ENCODE data around the gene CPED1.
"Not testable (repeated sequence)": the region's sequence is repeated elsewhere in the genome, so short reads cannot be mapped to it uniquely, and the experiment has no call there.

Gene CPED1

DNA sequence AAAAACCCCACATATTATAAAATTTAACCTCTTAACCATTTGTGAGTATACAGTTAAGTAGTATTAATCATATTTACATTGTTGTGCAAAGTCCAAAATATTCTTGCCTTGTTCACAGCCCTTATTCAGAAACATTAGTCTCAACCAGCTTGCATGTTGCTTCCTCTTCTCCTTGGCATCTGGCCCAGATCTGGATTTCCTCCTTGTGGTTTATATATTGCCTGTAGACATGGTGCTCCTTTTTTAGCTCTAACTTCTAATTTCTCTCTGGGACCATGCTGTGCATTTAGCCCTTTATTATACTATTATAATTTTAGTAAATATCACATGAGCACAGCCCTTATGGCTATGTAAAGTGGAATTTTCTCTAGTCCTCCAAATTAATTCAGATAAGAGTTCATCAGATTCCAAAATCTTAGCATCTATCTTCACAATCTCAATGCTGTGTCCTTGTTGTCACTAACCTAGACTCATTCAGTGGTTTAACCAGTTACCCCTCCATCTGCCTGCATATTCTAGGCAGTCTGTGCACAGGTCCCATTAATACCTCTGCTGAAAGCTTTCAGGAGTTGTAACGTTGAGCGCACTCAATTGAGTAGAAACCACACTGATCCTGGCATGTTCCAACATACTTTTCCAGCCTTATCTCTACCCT lies 7.9 kb downstream of the CPED1 start:
- DNase-seq (ENCODE audit: low read depth in 2 of 2), result no peak

DNA sequence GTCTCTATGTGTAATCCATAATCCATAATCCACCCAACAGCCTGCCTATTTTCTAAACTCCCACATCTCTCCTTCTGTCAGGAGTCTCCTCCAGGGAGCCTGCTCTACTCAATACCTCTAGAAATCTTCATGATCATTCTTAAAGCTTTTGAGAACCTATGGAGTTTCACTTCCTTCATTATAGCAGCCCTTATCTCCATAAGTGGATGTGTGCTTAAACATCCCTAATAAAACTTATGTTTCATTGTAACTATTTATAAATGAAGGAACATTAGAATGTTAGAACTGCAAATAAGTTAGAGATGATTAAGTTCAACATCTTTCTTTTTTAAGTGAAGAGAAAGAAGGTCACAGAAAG lies 8.5 kb downstream of the CPED1 start:
- DNase-seq (ENCODE audit: low read depth in 2 of 2), result no peak

DNA sequence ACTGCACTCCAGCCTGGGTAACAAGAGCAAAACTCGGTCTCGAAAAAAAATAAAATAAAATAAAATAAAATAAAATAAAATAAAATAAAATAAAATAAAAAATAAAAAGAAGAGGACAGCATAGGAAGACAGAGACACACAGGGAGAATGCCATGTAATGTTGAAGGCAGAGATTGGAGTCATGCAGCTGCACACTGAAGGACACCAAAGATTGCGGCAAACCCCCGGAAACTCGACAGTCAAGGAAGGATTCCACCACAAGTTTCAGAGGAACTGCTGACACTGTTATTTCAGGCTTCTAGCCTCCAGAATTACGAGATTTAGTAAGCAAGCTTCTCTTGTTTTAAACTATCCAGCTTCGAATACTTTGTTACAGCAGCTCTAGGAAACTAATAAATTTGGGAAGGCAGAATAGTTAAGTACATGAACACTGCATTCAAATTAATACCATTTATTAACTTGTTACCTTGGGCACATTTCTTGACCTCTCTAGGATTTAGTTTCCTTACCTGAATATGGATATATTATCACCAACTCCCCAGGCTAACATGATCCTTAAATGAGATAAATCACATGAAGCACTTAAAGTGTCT lies 9.5 kb downstream of the CPED1 start:
- DNase-seq (ENCODE audit: low read depth in 2 of 2), result no peak

DNA sequence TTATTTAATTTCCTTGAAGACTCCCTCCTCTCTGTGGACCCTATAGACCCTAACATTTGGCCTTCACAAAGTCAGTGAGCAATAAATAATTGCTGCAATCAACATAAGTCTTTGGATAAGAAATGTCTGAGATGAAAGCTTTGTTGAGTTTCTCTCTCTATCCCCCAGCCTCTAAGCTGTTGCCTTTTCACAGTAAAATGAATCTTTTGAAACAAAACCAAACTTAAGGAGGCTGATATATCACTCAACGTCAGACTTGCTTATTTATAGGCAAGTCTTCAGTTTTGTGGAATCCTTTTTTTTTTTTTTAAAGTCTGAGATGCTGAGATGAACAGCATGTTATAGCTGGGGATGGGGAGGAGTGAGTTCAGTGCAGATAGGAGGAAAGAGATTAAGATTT lies 10.0 kb downstream of the CPED1 start:
- no peak for DNase-seq (ENCODE audit: low read depth in 2 of 2)

DNA sequence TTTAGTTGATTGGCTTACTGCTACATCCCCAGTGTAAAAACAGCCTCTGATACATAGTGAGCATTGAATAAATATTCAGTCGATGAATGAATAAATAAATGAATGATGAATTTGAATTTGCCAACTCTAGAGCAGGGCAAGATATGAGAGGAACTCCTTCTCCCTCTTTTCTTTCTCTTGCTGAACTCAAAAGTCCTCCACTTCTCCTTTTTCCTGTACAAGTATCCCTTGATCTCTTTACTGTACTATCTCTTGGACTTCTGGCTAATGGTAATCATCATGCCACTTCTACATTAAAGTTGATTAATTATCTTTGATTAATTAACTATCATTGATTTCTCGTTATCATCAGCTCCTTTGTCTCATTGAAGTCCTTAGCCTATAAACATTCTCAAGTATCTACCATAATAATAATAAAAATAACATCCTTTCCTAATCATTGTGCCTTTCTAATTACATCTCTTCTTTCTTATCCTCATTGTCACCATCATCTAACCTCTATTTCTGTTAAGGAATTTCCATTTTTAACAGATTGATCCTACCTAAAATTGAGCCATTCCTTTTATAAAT lies 10.6 kb downstream of the CPED1 start:
- DNase-seq (ENCODE audit: low read depth in 2 of 2), result no peak

DNA sequence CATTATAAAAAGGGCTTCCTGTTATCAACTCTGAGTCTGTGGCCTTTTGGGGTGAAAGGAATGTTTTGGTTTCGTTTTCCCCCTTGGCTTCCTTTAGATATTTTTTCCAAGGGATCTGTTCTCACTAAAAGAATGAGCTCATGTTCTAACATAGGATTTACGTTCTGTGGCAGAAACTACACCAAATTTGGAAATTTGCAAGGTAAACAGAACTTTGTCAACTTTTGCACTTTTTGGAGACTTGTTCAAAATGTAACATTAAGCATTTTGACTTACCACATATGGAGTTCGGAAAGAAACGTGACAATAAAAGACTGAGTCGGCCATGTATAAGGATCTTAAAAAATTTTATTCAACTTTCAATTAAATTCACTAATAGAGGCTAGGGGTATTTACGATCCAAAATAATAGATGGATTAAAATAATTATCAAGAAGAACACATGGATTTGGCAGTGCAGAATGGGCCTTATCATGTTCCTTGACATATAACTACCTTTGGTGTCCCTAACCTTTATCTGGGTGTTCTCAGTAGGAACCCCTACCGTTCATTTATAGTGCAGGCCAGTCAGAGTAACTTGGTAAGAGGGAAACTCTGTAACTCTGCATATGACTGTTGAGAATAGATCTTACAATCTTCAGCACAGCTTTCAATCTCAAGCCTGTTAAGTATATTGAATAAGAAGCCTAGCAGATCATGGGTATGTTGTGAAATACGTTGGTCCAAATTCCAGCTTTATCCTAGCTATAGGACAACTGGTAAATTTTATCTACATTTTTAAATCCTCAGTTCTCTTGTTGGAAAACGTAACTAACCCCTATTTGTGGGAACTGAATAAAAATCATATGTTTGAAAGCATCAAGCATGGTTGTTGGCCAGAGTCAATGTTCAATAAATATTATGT lies 11.8 kb downstream of the CPED1 start:
- no peak for DNase-seq (ENCODE audit: low read depth in 2 of 2)

DNA sequence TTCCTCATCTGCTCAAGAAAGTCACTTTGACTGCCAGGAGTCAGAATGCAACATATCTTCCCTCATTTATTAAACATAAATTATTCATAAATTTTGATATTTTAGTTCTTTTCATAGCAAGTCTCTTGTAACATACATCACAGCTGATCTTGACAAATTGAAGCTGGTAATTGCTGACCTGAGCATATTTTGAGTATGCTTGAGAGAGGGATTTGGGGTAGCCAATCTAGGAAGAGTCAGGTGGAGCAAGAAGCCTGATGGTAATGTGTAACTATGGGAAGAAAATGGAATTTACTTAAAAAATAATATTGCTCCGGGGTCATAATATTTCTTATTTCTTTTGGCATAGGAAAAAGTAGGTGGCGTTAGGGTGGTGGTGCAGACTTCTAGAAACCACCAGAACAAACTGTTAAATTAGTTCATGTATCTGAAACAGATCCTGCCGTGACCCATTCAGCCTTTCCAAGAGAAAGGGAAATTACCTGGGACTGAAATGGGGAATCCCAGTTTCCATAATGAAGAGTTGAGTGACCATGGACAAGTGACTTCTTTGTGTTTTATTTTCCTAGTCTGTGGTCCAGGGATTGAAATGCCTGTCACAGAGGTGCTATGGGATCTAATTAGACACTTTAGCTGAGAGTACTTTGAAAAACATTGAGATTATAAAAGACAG lies 12.9 kb downstream of the CPED1 start:
- no peak for DNase-seq (ENCODE audit: low read depth in 2 of 2)

DNA sequence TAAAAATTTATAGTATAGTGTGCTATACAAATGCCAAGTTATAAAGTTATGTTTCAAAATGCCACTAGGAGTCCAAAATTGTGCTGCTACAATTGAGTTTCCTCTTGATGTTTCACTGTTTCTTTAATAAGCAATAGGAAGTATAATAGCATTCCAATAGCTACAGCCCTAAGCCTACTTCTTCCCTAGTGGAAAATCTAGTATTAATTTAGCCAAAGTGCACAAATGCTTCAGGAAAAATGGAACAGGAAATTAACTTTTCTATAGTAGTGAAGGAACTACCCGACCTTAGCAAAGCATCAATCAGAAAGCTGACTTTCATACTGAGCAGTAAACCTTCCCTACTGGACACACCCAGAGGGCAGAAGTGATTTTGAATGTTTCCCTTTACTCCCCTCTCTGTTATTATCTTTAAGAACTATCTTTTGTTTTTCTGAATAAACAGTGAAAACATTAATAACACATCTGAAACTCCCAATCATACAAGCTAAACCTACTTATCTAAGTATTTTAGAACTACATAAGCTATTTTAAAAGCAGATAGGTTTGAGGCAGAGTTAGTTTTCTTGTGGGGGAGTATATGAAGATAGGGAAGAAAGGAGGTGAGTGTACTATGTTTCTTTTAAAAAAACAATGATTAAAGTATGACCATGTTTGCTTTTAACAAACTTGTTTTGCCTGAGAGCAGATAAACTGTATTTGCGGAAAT lies 13.7 kb downstream of the CPED1 start:
- no peak for DNase-seq (ENCODE audit: low read depth in 2 of 2)

DNA sequence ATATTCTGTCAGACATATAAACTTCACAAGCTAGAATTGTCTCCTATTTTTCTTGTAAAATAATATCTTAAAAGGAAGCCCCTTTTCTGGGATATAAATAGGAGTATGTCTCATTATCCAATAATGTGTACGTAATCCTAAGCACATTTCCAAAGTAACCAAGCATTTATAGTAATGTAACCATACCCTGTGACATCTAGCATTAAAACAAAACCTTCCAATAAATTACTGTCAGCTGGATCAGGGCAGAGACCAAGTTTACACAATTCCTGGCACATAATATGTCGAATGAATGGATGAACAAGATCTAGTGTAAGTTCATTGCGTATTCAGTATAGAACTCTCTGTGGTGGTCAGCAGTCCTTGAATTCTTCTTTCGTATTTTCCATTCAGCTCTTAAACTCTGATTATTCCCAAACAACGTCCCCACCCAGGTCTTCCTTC lies 14.3 kb downstream of the CPED1 start:
- DNase-seq (ENCODE audit: low read depth in 2 of 2), result no peak

DNA sequence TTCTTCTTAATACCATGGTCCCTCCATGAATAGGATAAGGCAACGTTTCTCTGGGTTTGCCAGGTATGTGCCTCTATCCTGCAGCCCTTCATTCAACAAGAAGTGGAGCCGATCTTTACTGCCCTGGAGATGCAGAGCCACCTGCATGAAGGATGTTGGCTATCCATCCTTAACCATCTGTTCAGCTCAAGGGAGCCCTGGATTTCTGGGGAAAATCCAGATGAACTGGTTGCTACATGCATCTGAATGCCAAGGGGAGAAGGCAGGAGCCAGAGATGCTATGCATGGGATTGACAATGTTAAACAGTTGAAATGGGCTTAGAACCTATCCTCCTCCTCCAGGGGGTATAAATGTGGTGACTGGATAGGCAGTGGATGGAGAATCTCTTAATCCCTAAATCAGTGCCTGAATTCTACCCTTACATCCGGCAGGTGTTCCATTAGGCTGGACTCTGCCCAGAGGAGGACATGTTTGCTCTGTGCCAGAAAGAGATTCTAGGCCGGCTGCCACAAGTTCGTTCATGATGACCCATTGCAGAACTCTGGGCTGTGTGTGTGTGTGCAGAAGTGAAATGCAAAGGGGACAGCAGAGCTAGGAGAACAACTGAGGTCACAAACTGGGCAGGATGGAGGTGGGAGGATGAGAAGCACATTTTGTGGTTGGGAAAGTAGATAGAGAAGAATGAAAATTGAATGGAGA lies 15.6 kb downstream of the CPED1 start:
- no peak for DNase-seq (ENCODE audit: low read depth in 2 of 2)

DNA sequence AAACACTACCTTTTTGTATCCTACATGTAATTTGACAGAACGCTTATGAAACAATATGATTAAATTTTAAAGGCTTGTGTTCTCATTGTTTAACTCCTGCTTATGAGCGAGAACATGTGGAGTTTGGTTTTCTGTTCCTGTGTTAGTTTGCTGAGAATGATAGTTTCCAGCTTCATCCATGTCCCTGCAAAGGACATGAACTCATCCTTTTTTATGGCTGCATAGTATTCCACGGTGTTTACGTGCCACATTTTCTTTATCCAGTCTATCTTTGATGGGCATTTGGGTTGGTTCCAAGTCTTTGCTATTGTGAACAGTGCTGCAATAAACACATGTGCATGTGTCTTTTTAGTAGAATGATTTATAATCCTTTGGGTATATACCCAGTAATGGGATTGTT lies 16.5 kb downstream of the CPED1 start:
- not testable (repeated sequence) for DNase-seq (ENCODE audit: low read depth in 2 of 2)

DNA sequence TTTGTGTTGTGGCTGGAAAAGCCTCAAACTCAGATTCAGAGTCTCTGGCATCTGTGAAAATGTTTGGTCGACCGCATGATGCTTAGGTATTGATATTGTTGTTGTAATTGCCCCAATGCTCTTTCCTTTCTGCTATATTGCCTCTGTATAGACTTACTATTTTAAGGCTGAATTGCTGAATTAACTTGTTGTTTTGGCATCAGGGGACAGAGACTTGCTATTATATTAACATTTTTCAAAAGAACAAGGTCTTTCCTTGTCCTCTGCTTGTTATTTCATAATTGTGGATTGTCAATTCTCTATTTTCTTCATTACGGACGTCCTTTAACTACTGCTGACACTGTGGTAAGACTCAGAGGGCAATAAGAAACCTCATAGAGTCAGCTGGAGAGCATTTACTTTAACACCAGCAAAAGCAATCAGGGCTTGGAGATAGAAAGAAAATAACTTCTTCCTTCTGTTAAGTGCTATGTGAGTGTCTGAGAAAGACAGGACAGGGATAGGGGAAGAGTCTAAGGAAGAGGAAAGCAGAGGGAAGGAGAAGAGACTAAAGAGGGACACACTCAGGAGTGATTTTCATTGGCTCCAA lies 17.6 kb downstream of the CPED1 start:
- DNase-seq (ENCODE audit: low read depth in 2 of 2), result no peak

DNA sequence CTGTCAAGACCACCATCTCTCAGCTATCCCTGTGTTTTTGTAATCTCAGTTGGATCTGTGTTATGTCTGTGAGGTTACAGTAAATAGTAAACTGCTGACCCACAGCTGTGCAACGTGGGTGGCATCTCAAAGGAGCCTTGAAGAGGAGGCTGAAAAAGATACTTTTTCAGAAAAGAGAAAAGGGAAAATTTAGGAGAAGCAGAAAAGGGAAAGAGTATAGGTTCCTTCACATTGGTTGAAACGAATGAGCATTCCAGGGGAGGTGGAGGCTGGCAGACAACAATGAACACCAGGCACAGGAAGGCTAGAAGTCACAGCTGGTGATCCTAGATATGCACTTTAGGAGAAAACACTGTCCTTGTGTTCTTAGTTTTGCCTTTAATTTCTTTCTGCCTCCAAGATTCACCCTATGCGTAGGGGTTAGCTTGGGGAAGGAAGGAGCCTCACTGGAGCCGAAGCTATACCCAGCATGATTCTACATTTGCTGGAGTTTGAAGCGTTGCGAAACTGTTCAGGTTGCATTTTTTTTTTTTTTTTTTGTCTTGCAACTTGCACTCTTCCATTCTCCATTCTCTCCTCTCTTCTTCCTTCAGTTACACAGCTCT lies 18.3 kb downstream of the CPED1 start:
- DNase-seq (ENCODE audit: low read depth in 2 of 2), result no peak

DNA sequence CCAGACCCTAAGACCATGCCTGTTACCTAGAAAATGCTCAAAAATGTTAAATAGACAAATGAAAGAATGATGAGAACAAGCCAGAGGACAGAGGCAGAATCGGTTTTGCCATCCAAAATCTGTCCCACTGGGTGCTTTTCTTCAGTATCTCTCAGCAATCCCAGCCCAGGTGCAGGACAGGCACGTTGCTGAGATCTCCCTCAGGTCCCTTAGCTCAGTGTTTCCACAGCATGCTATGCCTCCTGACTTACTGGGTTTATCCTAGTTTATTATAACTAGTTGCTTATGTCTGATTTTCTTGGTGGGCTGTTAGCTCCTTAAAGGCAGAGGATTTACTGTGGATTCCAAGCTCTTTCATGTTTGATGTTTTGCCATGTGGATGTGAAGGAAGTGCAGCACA lies 20.3 kb downstream of the CPED1 start:
- DNase-seq (ENCODE audit: low read depth in 2 of 2), result no peak

DNA sequence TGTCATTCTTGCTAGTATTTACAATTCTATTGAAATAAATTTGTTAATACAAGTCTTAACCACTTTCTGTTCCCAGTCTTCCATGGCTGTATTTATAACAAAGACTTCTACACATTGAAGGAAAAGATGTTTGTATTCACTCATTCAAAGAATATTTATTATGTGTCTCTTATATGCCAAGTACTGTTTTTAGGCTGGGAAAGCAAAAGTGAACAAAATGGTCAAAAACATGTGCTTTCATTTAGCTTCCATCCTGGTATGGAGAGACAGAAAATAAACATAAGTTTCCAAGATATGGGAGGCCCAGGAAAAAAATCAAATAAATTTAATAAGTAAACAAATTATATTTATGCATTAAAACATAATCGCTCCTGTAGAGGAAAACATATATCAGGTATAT lies 22.9 kb downstream of the CPED1 start:
- DNase-seq (ENCODE audit: low read depth in 2 of 2), result no peak

DNA sequence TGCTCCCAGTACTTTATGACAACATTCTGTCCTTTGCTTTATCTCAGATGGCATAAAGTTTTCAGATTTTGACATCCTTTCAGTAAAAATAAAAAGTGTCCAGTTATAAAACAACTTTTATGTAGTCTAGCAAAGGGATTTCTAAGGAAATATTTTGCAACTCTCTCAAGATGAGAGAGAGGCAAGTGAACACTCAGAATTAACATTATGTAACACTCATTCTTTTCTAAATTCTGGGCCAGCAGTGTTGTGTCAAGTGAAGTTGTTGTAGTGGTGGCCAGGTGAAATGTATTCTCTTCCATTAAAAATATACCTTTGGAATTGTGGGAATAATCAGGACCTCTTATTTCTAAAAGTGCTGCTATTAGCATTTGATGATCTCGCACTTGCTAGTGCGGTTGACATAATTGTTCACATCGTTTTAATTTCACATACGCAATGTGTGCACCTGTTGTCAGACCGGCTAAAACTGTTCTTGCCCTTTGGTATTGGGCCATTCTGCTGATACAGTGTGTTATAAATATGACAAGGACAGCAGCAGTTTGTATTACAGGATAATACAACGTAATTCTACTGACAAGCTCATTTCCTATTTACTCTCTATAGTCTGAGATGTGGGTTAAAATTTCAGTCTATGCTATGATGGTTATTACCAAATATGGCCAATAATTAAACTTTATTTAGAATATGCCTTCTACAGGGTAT lies 23.8 kb downstream of the CPED1 start:
- no peak for DNase-seq (ENCODE audit: low read depth in 2 of 2)

DNA sequence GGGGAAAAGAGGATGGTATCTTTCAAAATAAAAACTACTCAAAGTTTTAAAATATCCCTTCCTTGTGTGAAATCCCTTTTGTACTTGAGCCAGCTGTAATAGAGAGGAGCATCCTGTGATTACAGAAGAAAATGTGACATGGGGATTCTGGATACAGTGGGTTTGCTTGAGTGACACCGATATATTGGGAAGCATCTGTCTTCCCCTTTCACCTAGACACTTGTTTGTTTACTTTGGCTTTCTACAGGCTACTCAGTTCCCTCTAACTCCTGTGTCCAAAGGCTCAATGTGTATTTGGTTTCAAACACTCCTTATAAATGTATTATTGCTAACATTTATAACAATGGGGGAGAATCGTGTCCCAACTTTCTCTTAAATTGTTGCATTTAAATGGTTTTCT lies 24.4 kb downstream of the CPED1 start:
- no peak for DNase-seq (ENCODE audit: low read depth in 2 of 2)

DNA sequence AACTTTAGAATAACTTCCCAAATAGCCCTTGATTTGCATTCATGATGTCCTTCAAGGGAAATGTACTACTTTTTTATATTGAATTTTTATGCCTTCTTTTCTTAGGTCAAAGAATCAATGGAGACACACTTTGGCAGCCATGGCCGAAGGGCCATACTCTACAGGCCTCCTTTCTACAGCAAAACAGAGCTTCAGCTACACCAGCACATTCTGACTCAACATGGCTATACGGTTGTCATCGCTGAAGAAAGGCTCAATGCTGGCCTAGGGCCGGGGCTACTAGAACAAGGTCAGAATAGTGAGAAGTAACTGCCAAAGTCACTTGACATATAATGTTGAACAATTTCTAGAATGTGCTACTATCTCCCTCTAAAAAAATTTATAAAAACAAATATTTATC lies 27.0 kb downstream of the CPED1 start:
- no peak for DNase-seq (ENCODE audit: low read depth in 2 of 2)

DNA sequence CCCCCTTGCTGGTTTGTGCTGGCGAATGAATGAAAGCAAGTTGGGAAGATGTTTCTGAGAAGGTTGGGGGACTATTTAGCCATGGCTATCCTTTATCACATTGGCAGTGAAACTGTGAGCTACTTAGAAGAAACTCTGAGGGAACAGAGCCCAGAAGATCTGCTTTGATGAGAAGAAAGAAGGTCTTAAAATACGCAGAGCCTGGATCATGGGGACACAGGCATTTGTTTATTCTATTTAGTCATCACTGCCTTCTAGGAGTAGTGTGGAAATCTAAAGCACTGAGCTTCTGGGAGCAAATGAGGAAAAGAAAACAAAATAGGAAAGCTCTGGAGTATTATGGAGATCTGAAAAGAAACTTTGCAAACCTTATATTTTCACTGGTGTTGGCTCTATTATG lies 28.5 kb downstream of the CPED1 start:
- no peak for DNase-seq (ENCODE audit: low read depth in 2 of 2)
